Measurements from ENCODE around the gene GRIK3.

DNA sequence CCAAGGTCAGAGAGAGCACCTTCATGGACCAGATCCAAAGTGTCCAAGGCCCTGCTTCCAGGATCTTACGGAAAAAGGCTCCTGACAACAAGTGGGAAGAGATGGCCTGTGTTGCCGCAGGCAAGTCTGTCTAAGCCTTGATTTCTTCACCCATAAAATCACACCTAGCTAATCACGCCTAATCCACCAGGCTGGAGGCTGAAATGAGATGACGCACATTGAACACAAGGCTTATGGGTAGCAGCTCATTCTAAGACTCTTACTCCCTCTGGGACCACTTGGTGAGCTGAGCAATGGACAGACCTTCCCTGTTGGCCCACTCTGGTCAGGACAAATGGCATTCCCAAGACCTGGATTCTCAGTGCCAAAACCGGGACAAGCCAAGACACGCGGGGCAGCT, 38.2 kb downstream of the GRIK3 start:
- TF ChIP-seq, protein P1, sequence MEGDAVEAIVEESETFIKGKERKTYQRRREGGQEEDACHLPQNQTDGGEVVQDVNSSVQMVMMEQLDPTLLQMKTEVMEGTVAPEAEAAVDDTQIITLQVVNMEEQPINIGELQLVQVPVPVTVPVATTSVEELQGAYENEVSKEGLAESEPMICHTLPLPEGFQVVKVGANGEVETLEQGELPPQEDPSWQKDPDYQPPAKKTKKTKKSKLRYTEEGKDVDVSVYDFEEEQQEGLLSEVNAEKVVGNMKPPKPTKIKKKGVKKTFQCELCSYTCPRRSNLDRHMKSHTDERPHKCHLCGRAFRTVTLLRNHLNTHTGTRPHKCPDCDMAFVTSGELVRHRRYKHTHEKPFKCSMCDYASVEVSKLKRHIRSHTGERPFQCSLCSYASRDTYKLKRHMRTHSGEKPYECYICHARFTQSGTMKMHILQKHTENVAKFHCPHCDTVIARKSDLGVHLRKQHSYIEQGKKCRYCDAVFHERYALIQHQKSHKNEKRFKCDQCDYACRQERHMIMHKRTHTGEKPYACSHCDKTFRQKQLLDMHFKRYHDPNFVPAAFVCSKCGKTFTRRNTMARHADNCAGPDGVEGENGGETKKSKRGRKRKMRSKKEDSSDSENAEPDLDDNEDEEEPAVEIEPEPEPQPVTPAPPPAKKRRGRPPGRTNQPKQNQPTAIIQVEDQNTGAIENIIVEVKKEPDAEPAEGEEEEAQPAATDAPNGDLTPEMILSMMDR (IDR thresholded peaks at IDR 0.05) = no peak
- TF ChIP-seq ZFP36 (IDR thresholded peaks at IDR 0.05; ENCODE audit: borderline replicate concordance, partially characterized antibody) = no peak
- TF ChIP-seq, protein P2, sequence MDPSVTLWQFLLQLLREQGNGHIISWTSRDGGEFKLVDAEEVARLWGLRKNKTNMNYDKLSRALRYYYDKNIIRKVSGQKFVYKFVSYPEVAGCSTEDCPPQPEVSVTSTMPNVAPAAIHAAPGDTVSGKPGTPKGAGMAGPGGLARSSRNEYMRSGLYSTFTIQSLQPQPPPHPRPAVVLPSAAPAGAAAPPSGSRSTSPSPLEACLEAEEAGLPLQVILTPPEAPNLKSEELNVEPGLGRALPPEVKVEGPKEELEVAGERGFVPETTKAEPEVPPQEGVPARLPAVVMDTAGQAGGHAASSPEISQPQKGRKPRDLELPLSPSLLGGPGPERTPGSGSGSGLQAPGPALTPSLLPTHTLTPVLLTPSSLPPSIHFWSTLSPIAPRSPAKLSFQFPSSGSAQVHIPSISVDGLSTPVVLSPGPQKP (IDR thresholded peaks at IDR 0.05; ENCODE audit: low read depth, low read length) = no peak
- TF ChIP-seq ZNF302 (CRISPR knock-in tag; IDR thresholded peaks at IDR 0.05) = no peak
- TF ChIP-seq POLR2A (IDR thresholded peaks at IDR 0.05; ENCODE audit: low read length) = no peak
